Activated T-cell treated with anti-CD3 and anti-CD28 coated beads, Interleukin-2, amount 50 U/mL, for 48 hours (primary cell): ENCODE results near the gene TRPT1.
A peak's percentile ranks its signal among the peaks of the same experiment; 100 is the strongest.

Source experiments
- DNase-seq, 2 experiments: peaks; one replicate each; pipeline ENCODE4 v3.0.0-alpha.2; 2020

TRPT1 gene

GRCh38 chr11:64206457-64207255, 19.3 kb downstream of the TRPT1 start, which contains the start of gene FERMT3:
Gene FERMT3 (plus strand): TSS chr11:64206721. CDS start chr11:64207365, 644 bp downstream.
- peak; percentile 82 to 86 for DNase-seq

DNA sequence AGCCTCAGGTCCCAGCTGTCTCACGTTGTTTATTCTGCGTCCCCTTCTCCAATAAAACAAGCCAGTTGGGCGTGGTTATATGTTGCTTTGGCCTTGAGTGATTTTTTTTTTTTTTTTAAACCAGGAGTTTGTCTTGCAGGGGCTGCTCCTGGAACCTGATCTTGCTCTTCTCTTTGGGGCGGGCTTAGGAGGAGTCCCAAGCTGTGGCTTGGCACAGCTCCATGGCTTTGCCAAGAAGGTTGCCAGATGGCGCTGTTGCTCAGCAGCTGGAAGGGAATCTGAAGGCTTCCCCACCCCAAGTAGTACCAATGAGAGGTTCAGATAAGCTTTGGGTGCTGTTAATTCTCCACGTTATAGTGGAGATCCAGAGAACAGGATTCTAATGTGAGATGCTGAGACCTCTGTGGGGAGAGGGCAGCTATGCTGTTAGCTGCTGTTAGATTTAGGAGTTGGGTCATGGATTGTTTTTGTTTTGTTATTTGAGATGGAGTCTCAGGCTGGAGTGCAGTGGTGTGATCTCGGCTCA, 21.5 kb downstream of the TRPT1 start:
- peak; percentile 79 to 82 for DNase-seq

DNA sequence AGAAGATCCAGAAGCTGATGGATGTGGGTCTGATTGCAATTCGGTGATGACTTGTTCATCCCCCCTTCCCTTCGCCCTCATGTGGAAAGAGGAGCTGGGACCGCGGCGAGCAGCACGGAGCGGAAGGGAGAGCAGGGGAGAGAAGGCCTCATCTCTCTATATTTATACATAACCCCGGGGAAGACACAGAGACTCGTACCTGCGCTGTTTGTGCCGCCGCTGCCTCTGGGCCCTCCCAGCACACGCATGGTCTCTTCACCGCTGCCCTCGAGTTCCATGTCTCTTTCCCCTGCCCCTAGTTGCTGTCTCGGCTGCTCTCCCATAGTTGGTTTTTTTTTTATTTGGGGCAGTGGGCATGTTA, 21.9 kb downstream of the TRPT1 start:
- no peak for DNase-seq

- DNase-seq: no peak
These were observed 22.4 kb downstream of the TRPT1 start for GRCh38 chr11:64203421-64204079.

- DNase-seq: no peak
These were observed 23.0 kb downstream of the TRPT1 start for GRCh38 chr11:64202992-64203391.

DNA sequence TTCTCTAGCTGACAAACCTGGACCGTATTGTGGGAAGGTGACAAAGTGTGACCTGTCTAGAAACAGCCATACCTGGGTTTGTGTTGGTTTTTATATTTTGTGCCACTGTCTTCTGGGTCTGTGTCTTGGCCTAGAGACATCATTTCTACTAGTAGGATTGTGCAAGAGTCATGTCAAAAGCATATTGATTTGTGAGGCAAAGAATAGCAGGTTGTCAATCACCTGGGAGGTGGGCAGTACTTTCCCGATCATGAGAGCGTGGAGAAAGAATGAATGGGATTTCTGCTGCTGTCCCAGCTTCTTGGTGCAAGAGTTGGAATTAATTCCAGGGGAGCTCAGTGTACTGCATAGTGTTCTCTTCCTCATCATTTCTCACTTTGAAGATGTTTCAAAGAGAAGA, 24.4 kb downstream of the TRPT1 start:
- no peak for DNase-seq

DNA sequence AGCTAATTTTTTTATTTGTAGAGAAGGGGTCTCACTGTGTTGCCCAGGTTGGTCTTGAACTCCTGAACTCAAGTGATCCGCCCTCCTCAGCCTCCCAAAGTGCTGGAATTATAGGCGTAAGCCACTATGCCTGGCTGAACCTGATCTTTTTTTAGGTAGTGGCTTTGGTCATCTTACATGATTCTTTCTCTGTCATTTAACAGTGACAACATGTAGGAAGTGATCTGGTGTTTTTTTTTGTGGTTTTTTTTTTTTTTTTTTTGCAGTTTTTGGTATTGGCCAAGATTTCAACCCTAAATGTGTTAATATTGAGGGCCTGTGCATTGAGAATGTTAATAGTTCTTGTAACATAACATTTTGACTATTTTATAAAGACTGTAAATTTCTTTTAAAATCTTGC, 27.5 kb downstream of the TRPT1 start:
- no peak for DNase-seq

DNA sequence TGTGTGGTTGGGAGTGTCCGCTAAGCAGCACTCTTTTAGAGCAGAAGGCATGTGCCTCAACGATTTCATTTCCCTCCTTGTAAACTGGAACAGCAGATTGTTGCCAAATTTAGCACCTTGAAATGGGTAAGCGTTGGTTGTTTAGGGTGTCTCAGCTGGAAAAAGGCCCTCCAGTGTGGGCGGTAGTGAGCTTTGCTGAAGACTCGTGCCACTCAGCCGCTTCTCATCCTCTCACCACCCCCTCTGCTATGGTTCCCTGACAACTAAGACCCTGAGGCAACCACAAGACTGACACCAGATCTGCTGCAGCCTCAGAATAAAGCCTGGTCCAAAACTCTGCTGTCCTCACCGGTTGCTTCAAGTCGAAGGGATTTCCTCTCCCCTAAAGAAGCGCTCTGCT, 29.4 kb downstream of the TRPT1 start:
- DNase-seq: no peak

DNA sequence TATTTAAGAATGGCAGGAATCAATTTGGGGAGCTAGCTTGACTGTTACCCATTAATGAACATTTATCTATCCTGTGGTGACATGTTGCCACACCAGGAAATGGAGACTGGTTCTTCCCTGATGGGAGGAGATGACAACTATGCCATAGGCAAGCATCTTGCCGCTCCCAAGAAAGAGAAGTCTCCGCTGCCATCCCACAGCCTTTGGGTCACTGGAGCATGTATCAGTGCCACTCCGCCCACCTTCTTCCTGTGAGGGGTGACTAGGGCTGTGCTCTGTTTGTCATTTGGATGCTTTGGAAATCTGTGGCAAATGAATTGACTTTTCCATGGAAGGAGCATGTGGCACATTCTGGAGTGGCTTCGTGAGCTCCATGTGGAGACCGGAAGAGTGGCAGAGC, 33.6 kb downstream of the TRPT1 start:
- no peak for DNase-seq

DNA sequence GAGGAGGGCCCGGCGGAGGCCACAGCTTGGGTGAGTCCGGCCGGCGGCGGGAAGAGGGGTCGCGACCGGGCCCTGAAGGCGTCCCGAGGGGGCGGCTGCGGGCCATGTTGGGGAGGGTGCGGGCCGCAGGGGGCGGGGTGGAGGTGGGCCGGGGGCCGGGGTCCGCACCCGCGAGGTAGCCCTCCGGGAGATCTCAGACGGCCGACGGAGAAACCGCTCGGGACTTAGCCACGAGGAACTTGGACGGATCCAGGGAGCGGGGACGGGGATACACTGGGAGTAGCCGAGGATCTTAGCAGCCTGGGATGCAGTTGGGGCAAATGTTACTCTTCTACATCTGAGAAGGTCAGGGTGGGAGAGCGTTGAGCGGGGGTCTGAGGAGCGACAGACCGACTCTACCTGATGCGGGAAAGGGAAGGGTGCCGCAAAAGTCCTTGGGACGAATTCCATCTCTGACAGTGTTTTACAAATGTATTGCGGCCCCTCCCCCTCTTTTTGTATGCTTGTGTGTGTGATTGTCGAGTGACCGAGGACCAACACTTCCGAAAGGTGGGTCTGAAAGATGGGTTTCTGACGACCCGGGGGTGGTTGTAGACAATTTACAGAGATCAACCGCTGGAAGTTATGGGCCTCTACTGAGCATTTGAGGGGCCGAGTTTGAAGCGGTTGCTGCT, 39.4 kb downstream of the TRPT1 start:
- DNase-seq: peak; percentile 71 to 72

GRCh38 chr11:64185693-64186491, 40.1 kb downstream of the TRPT1 start, which contains the start of gene STIP1:
Gene STIP1 (plus strand): TSS chr11:64186171. CDS start chr11:64186262, 91 bp downstream.
- DNase-seq: peak; percentile 99 to 100

- DNase-seq: no peak
These were observed 40.8 kb downstream of the TRPT1 start for GRCh38 chr11:64185175-64185692.

- DNase-seq: no peak
These were observed 42.1 kb downstream of the TRPT1 start for GRCh38 chr11:64183890-64184289.

DNA sequence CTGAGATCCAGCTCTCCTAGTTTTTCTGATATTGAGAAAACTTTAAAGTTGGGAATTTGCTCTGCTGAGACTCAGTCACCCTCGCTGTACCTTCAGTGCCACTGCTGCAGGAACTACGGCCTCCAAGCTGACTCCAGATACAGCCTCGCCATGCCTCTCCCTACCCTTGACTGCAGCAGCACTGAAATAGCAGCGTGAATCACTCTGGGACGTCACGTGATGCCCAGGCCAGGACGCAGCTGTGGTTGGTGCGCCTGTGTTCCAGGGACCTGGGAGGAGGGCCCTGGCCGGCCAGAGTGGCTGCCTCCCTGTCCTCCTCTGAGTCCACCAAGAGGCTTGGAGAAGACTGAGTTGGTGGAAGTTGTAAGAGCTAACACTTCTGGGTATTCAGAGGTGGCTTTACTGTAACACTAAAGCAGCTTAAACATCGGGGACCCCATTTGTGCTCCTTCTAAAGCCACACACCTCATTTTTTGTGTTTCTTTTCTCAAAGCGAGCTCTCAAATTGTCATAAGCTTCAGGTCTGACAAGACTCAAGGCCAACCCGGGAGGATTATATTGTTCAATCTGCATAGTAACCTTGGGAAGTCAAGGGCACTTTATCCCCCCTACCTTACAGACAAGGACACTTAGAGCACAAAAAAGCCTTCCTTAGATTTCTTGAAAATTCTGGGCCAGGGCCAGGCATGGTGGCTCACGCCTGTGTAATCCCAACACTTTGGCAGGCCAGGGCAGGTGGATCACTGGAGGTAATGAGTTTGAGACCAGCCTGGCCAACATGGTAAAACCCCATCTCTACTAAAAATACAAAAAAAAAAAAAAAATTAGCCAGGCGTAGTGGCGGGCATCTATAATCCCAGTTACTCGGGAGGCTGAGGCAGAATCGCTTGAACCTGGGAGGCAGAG, 44.2 kb downstream of the TRPT1 start:
- DNase-seq: peak; percentile 67 to 72

DNA sequence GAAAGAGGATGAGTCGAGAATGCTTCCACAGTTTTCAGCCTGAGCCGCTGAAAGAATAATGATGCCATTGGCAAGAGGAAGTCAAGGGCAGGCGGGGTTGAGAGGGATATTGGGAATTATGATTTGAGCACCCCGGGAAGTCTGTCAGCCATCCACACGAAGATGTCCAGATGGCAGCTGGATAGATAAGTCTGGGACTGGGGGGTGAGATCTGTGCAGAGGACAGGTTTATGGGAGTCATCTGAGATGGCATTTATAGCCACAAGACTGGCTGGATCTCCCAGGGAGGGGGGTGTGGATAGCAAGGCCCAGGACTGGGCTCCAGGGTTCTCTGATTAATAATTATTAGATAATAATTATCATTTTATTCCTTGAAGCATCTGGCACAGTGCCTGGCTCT, 45.1 kb downstream of the TRPT1 start:
- DNase-seq: no peak

GRCh38 chr11:64178951-64179639, 46.9 kb downstream of the TRPT1 start:
- no peak for DNase-seq

DNA sequence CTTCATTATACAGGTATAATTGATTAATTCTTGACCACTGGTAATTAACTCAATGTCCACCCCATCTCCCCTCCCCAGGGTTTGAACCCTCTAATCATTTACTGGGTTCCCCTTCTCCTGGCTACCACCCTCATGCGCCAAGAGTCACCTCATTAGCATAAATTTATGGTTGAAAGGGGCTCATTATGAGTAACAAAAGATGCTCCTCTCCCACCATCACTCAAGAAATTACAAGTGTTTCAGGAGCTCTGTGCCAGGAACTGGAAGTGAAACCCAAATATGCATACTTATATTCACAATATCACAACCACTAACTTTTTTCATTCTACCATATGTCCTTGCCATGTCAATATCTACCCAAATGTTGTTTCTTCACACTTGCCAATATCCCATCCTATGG, 47.8 kb downstream of the TRPT1 start:
- DNase-seq: no peak

DNA sequence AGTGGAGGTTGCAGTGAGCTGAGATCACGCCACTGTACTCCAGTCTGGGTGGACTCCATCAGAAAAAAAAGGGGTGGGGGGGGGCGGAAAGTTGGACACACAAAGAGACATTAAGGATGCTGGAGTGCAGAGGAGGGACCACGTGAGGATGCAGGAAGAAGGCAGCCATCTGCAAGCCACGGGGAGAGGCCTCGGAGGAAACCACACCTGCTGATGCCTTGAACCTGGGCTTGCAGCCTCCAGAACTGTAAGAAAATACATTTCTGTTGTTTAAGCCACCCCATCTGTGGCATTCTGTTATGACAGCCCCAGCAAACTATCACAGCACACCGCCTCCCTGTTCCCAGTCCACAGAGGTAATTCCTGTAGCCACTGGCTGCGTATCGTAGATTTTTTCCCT, 49.2 kb downstream of the TRPT1 start:
- no peak for DNase-seq
